Stimulated activated CD4-positive, alpha-beta T cell treated with anti-CD3 and anti-CD28 coated beads, Interleukin-1b, Interleukin-23, amount 100 ng/mL, for 4 hours (primary cell): Measurements from ENCODE around the gene FNIP1.
"Not testable (repeated sequence)": the region's sequence is repeated elsewhere in the genome, so short reads cannot be mapped to it uniquely, and the experiment has no call there.

Source experiments
- DNase-seq, 2 donors: peaks; one replicate each; pipeline ENCODE4 v3.0.0-alpha.2; 2020; ENCODE audit warnings: low read depth in 2 of 2

FNIP1 gene

GRCh38 chr5:131786900-131787692 is 9.7 kb downstream of the FNIP1 start:
- DNase-seq: no peak

GRCh38 chr5:131786036-131786435 is 10.8 kb downstream of the FNIP1 start:
- no peak for DNase-seq

- no peak for DNase-seq
These were observed 12.9 kb downstream of the FNIP1 start for GRCh38 chr5:131783874-131784273.

- DNase-seq: no peak
These were observed 13.5 kb downstream of the FNIP1 start for GRCh38 chr5:131783357-131783756.

GRCh38 chr5:131782717-131783116 is 14.1 kb downstream of the FNIP1 start:
- no peak for DNase-seq

GRCh38 chr5:131778141-131778540 is 18.7 kb downstream of the FNIP1 start:
- not testable (repeated sequence) for DNase-seq

- no peak for DNase-seq
These were observed 20.4 kb downstream of the FNIP1 start for GRCh38 chr5:131776450-131776849.

GRCh38 chr5:131774652-131775367 is 22.0 kb downstream of the FNIP1 start:
- no peak for DNase-seq

- no peak for DNase-seq
These were observed 23.0 kb downstream of the FNIP1 start for GRCh38 chr5:131773805-131774204.

- no peak for DNase-seq
These were observed 25.1 kb downstream of the FNIP1 start for GRCh38 chr5:131771692-131772091.

GRCh38 chr5:131769961-131770360 is 26.9 kb downstream of the FNIP1 start:
- no peak for DNase-seq

GRCh38 chr5:131769336-131769735 is 27.5 kb downstream of the FNIP1 start:
- DNase-seq: no peak

GRCh38 chr5:131767891-131768290 is 28.9 kb downstream of the FNIP1 start:
- no peak for DNase-seq

- no peak for DNase-seq
These were observed 30.1 kb downstream of the FNIP1 start for GRCh38 chr5:131766689-131767088.

- no peak for DNase-seq
These were observed 31.6 kb downstream of the FNIP1 start for GRCh38 chr5:131765261-131765660.

- DNase-seq: no peak
These were observed 32.8 kb downstream of the FNIP1 start for GRCh38 chr5:131763968-131764367.

GRCh38 chr5:131760793-131761192 is 36.0 kb downstream of the FNIP1 start:
- DNase-seq: no peak

- no peak for DNase-seq
These were observed 37.1 kb downstream of the FNIP1 start for GRCh38 chr5:131759704-131760103.

GRCh38 chr5:131758520-131758900 is 38.3 kb downstream of the FNIP1 start:
- no peak for DNase-seq

GRCh38 chr5:131757830-131758519 is 38.8 kb downstream of the FNIP1 start:
- no peak for DNase-seq

- no peak for DNase-seq
These were observed 39.9 kb downstream of the FNIP1 start for GRCh38 chr5:131756942-131757341.

GRCh38 chr5:131754363-131754762 is 42.5 kb downstream of the FNIP1 start:
- DNase-seq: no peak

GRCh38 chr5:131751506-131751905 is 45.3 kb downstream of the FNIP1 start:
- DNase-seq: no peak
